Panc1 (cell line): ENCODE results near the gene TRIO. TPM values are rescaled to one million over a fixed set of nuclear protein-coding genes. Genes with fewer than 3 reads are reported as not detected.

Source experiments
- ATAC-seq: fragments of 200-7000 bp; cut with Tn5 transposase; 2 replicates; pipeline ENCODE4 v1.9.1; 2020; ENCODE audit warnings: mild to moderate bottlenecking, moderate library complexity
- BruUV-seq: library from RNA; stranded (reverse); fragments of 400-500 nt; replicated peaks from 2 replicates; lab custom pipeline; 2021; lab: Mats Ljungman, UMichigan
- CTCF ChIA-PET: fragments of 300-600 bp; sonication (Branson Sonifier 250); formaldehyde crosslinking; loops from one replicate; lab custom pipeline; 2022; ENCODE audit warnings: antibody characterized with exemption; lab: Charles Lee
- POLR2A ChIA-PET: fragments of 300-600 bp; sonication (Branson Sonifier 250); formaldehyde crosslinking; loops from one replicate; lab custom pipeline; 2022; ENCODE audit warnings: antibody characterized with exemption; lab: Charles Lee
- DNase-seq: peaks from one replicate; pipeline ENCODE4 v3.0.0-alpha.2; 2010; ENCODE audit warnings: low read depth, low spot score
- H3K27ac ChIP-seq: 2 replicates; pipeline ENCODE4 v1.5.1; 2011; ENCODE audit warnings: mild to moderate bottlenecking, low read length, inconsistent platforms
- H3K27me3 ChIP-seq: fragments of 200-500 bp; sonication (Bioruptor generic); 2 replicates; pipeline ENCODE4 v1.6.0; 2014; ENCODE audit warnings: low read length, inconsistent platforms; ENCODE audit not compliant: control insufficient read depth, insufficient read depth
- H3K36me3 ChIP-seq: fragments of 200-500 bp; sonication (Bioruptor generic); 2 replicates; pipeline ENCODE4 v1.5.1; 2014; ENCODE audit warnings: inconsistent platforms, mild to moderate bottlenecking, low read length, moderate library complexity; ENCODE audit not compliant: control insufficient read depth, insufficient read depth
- H3K4me1 ChIP-seq: 2 replicates; pipeline ENCODE4 v1.5.1; 2011; ENCODE audit warnings: inconsistent platforms, mild to moderate bottlenecking, low read length, moderate library complexity; ENCODE audit not compliant: control insufficient read depth, insufficient read depth
- H3K4me3 ChIP-seq, 2 experiments: 2 replicates each; pipeline ENCODE4 v1.5.1; 2011 to 2012; ENCODE audit warnings: low read depth in 2 of 2, low read length in 2 of 2, mild to moderate bottlenecking in 2 of 2, inconsistent platforms in 1 of 2, moderate library complexity in 1 of 2
- H3K9me3 ChIP-seq: fragments of 200-500 bp; sonication (Bioruptor generic); 2 replicates; pipeline ENCODE4 v1.5.1; 2014; ENCODE audit warnings: low read depth, mild to moderate bottlenecking, inconsistent platforms, low read length, moderate library complexity; ENCODE audit not compliant: control insufficient read depth, insufficient read depth
- POLR2AphosphoS5 ChIP-seq: IDR thresholded peaks from 2 replicates; pipeline ENCODE4 v1.6.1; 2012; ENCODE audit warnings: mild to moderate bottlenecking, low read depth, low read length, moderate library complexity
- REST ChIP-seq, 2 experiments: IDR thresholded peaks; 2 replicates each; pipeline ENCODE4 v1.6.1; 2011 to 2012; ENCODE audit warnings: low read depth in 2 of 2, control low read depth in 1 of 2, low read length in 1 of 2, mild to moderate bottlenecking in 1 of 2, moderate library complexity in 1 of 2; ENCODE audit not compliant: insufficient read depth in 1 of 2
- SIN3A ChIP-seq: IDR thresholded peaks from 2 replicates; pipeline ENCODE4 v1.6.1; 2012; ENCODE audit warnings: low read depth, mild to moderate bottlenecking, low read length, moderate library complexity, borderline replicate concordance; ENCODE audit not compliant: insufficient read depth
- TCF7L2 ChIP-seq: IDR thresholded peaks from 2 replicates; pipeline ENCODE4 v1.6.1; 2011; ENCODE audit warnings: mild to moderate bottlenecking, low read depth, low read length, inconsistent platforms
- in situ Hi-C: cut with HindIII; loops from 2 replicates; pipeline ENCODE4 v1.10.0; 2016; ENCODE audit warnings: low sequenced_read_pairs, low pct_unique_long_range_greater_than_20kb
- intact Hi-C: fragments of 100-400 bp; cut with micrococcal nuclease; formaldehyde crosslinking; loops from one replicate; pipeline ENCODE4 v1.10.0; 2022; ENCODE audit not compliant: unreplicated experiment
- total RNA-seq: library from RNA; stranded (reverse); gene quantifications from one replicate; pipeline ENCODE4 v1.2.1, GENCODE V29; 2021; ENCODE audit not compliant: unreplicated experiment
- TF ChIP-seq, protein P1 (sequence below): fragments of 450-650 bp; IDR thresholded peaks from 2 replicates; pipeline ENCODE4 v1.5.1; 2017; ENCODE audit warnings: mild to moderate bottlenecking

Gene TRIO
- total RNA-seq, 1 experiment from 2014 or later, result 349 TPM

DNA sequence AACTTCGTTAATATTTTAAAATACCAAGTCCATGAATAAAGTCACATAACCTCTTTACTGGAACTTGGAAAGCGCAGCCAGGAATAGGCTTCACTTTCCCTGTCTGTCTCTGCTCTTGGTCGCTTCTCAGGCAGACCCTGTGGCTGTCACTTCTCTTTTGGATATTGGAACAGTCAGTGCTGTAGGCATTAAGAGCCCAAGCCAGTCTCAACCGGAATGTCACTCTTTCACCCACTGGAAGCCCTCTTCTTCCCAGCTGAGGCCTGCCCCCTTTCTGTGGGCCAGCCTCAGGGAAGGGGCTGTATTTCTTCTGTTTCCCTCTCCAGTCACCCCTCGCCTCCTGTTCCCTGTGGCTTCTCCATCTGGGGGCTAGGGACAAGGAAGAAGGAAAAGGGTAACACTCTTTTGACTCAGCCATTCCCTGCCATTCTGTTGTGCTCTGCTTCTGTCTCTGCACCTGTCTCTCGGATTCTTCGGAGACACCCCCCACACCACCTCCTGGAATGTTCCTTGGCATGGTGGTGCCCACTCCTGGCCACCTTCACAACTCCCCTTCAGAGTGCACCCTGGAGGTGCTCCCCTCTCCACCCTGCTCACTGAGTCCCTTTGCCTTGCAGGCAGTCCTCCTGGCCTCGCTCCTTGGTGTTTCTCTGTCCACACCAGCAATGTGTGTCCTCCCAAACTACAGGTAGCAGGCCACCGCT, 103.4 kb downstream of the TRIO start:
- peak; percentile 19; the same call in 1 of the 2 replicates for ATAC-seq

DNA sequence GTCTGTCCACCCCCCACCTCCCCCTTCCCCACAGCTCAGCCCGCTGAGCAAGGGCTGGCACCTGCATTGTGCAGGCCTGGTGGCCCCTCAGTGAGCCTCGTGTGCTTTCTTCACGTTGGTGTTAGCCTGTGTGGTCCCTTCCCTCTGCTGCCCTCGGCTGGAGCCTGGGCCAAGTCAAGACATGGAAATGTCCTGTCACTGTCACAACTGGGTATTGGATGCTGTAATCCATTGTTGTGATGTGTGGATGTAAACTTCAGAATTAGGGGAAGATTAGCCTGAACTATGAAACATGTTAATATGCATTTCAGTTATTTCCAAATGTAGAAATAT, 103.9 kb downstream of the TRIO start:
- peaks cover 99% of the 10 kb centered on the region for H3K4me1 ChIP-seq
- peak overlapping the region; percentile 86 for H3K27ac ChIP-seq
- intact Hi-C loops (no loop called here), in situ Hi-C loops (no loop called here)
- no peaks in the 10 kb centered on the region for H3K9me3 ChIP-seq
- no TSS peak for BruUV-seq
- H3K36me3 ChIP-seq, result no peaks in the 10 kb centered on the region
- ChIA-PET POLR2A (no interaction called here), CTCF (no interaction called here)
- TF ChIP-seq POLR2AphosphoS5 (no peak; the same call in 1 of the 2 replicates), SIN3A (no peak), TCF7L2 (no peak), REST (IDR thresholded peaks at IDR 0.05; ENCODE audit: insufficient read depth in 1 of 2, low read depth in 2 of 2, low read length in 1 of 2) (no peak)
- TF ChIP-seq, protein P1, sequence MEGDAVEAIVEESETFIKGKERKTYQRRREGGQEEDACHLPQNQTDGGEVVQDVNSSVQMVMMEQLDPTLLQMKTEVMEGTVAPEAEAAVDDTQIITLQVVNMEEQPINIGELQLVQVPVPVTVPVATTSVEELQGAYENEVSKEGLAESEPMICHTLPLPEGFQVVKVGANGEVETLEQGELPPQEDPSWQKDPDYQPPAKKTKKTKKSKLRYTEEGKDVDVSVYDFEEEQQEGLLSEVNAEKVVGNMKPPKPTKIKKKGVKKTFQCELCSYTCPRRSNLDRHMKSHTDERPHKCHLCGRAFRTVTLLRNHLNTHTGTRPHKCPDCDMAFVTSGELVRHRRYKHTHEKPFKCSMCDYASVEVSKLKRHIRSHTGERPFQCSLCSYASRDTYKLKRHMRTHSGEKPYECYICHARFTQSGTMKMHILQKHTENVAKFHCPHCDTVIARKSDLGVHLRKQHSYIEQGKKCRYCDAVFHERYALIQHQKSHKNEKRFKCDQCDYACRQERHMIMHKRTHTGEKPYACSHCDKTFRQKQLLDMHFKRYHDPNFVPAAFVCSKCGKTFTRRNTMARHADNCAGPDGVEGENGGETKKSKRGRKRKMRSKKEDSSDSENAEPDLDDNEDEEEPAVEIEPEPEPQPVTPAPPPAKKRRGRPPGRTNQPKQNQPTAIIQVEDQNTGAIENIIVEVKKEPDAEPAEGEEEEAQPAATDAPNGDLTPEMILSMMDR, result peak; percentile 48
- DNase-seq, result no peak
- peak; percentile 30 for ATAC-seq
- no peaks in the 10 kb centered on the region for H3K27me3 ChIP-seq
- H3K4me3 ChIP-seq, result no peak overlapping the region

More for the DNA sequence above, 103.4 kb downstream of the TRIO start:
- ChIA-PET CTCF (no interaction called here), POLR2A (interaction anchor here (0.7 kb wide), 1 partner anchor 51 kb away, joined by 3 read pairs; no protein-coding TSS in a partner anchor)
- Histone ChIP-seq H3K27ac (peak overlapping the region; percentile 86), H3K9me3 (no peaks in the 10 kb centered on the region), H3K27me3 (no peaks in the 10 kb centered on the region), H3K4me1 (peaks cover 99% of the 10 kb centered on the region), H3K36me3 (no peaks in the 10 kb centered on the region; the same call in 1 of the 2 replicates), H3K4me3 (no peak overlapping the region)
- no peak for DNase-seq
- no TSS peak for BruUV-seq
- intact Hi-C loops (no loop called here), in situ Hi-C loops (no loop called here)
- TF ChIP-seq SIN3A (no peak), POLR2AphosphoS5 (0 out of 2 replicates have a peak, but pooled peaks have one; percentile 8), TCF7L2 (no peak)
- TF ChIP-seq, protein P1, result no peak
